D341Med (cell line): Measurements from ENCODE around the gene SLC12A7.
A peak's percentile ranks its signal among the peaks of the same experiment; 100 is the strongest.

Experiments
- DNase-seq: peaks from one replicate; pipeline ENCODE4 v3.0.0; 2012; ENCODE audit warnings: low spot score

SLC12A7 gene

DNA sequence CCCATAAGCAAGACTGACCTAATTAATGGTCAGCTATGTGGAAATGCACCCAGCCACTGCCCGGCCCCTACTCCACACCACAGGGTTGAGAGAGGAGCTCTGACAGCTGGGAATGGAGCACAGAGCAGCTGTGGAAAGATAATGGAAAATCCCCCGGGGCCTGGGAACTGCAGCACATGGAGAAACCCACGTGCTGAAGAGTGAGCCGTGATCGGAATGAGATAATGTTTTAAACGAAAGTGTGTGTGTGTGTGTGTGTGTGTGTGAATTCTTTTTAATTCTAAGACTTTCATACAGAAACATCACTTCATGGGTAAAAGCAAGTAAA lies 13.1 kb upstream of the SLC12A7 start:
- DNase-seq = no peak

DNA sequence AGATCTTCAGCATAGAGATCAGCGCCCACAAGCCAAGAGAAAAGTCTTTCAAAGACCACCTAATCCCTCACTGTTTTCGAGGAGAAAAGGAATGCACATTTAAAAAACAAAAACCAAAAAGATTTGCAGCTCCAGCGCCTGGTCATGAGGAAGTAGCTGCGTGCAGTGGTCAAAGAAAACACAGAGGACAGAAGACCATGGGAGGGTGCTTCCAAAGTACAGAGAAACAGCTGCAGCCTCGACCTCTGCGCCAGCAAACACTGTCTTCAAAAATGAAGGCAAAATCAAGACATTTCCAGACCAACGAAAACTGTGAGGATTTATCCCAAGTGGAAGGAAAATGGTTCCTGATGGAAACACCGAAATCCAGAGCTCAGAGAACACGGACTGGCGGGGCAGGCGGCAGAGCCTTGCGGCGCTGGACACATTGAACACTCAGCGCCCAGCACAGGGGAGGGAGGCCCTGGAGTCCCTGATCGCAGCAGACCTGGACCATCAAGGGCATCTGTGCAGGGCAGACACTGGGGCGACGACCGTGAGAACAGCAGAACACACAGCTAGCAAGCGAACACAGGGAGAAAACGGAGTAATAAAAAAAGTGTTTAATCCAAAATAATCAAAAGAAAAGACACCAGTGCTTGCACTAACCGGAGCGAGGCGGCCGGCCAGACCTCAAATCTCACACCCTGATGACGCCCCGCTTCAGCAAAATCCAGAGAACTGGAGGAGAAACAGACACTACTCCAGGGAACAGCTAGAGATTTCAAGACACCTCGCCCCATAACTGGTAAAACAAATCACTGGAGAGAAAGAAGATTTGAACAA lies 12.6 kb upstream of the SLC12A7 start:
- no peak for DNase-seq

DNA sequence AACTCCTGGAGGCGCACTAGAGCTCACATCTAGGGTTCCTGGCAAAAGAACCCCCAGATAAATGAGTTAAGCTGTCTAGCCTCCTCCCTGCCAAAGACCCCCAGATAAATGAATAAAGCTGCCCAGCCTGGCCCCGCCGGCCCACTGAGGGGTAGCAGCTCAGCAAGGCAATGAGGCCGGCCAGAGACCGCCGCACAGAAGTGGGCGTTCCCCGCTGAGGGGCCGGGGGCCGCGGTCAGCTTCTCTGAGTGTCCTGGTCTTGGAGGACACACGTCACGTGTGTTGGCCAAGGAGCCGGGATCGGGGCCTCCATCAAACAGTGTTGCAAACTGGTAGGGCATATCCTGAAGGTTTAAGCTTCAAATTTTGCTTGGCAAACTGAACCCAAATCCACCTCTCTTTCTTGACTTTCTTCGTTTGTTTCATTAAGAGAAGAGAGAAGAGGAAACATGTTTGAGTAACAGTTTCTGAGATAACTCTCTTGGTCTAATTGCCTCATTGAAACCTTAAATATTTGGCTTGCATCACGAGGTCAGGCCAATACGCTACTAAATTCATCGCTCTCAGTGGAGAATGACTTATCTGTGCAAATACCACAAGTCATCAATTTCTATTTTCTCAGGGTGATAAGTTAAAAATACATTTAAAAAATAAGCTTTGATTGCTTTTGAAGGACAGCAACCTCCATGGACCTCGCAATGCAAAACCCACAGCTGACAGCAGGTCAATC lies 11.7 kb upstream of the SLC12A7 start:
- no peak for DNase-seq

DNA sequence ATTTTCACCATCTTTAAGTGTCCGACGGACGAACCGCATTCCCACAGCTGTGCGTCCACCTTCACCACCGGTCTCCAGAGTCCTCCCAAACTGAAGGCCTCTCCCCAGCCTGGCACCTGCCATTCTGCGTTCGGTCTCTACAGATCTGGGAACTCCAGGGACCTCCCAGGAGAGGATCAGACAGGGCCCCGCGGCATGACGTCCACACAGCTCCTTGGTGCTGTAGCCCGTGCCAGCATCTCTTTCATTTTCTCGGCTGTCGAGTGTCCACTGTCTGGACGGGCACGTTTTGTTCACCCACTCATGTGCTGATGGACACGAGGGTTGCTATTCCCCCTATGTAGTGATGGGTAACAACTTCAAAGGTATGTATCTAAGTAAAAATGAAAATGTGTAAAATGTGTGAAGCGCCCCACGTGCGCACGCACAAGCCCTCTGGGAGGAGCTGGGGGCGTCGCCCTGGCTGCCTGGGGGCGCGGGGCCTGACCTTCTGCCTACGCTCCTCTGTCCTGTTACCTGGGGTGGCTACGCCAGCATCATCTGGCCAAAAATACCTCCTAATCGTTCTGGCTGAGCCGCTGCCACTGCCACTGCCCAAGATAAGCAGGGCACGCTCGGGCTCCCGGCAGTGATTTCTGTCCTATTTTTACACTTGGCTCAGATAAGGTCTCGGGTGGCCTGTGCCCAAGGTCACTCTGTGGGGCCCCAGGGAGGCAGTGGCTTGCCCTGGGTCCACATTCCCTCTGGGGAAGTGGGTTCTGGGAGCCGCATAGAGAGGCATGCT lies 10.8 kb upstream of the SLC12A7 start:
- no peak for DNase-seq

- DNase-seq = no peak
These were observed 10.0 kb upstream of the SLC12A7 start for GRCh38 chr5:1121891-1122290.

DNA sequence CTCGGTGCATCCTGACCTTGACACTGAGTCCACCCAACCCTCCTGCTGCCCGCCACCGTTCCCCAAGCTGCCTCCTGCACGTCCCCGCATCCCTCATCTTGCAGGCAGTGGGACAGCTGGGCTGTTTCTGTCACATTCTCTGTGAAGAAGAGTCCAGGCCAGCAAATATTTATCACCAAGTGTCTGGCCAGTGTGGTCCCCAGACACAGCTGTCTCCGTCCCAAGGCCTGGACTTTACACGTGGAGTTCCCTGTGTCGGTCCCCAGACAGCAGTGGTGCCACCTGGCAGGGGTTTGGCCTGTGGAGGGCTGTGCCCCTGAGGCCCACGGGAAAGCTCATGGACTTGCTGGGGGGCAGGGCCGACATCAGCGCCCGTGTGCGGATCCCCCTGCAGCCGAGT lies 9.2 kb upstream of the SLC12A7 start:
- no peak for DNase-seq

- DNase-seq = no peak
These were observed 8.6 kb upstream of the SLC12A7 start for GRCh38 chr5:1120236-1120999.

GRCh38 chr5:1119312-1119831 lies 7.5 kb upstream of the SLC12A7 start:
- DNase-seq = no peak

GRCh38 chr5:1118738-1119137 lies 6.9 kb upstream of the SLC12A7 start:
- no peak for DNase-seq

GRCh38 chr5:1118231-1118698 lies 6.4 kb upstream of the SLC12A7 start:
- no peak for DNase-seq

DNA sequence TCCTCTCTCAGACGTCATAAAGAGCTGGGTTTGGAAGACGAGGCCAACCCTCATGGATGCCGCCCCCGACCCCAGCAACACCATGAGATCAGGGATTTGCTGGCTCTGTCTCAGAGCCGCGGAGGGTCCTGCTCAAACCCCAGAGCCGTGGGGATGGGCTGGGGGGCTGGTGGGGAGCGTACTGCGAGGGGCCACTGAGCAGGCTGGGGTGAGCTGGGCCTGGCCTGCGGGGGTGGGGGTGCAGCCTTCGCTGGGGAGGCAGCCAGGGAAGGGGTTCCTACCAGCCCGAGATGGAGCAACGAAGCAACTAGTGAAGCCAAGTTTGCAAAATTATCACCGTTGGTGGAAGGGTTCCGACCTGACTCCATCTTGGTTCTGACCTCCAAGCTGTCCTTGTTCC lies 5.1 kb upstream of the SLC12A7 start:
- DNase-seq = no peak

- DNase-seq = no peak
These were observed 4.4 kb upstream of the SLC12A7 start for GRCh38 chr5:1116109-1116740.

GRCh38 chr5:1115123-1115815 lies 3.4 kb upstream of the SLC12A7 start:
- DNase-seq = no peak

GRCh38 chr5:1113805-1114586 lies 2.1 kb upstream of the SLC12A7 start:
- DNase-seq = no peak

GRCh38 chr5:1113332-1113690 lies 1.4 kb upstream of the SLC12A7 start:
- DNase-seq = no peak

GRCh38 chr5:1112596-1113331 lies 901 bp upstream of the SLC12A7 start:
- no peak for DNase-seq

DNA sequence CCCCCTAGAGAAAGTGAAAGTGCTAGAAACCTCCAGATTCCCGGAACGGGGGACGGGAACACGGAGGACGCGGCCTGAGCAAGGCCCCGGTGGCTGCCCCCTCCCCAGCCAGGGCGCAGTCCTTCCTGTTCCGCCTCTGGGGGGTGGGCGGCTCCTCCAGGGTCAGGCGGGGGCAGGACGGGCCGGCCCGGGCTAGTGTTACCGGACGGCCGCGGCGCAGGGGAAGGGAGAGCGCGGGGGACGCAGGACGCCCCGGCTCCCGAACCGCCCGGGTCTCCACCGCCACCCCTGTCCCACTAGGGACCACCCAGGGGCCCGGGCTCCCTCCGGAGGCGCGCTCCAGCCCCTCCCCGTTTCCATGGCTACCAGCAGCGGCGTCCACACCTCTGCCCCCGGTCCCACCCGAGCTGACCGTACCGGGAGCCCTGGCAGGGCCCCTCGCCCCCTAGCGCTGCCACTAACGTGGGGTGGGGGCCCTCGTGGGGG lies 579 bp downstream of the SLC12A7 start:
- peak; percentile 46 for DNase-seq

DNA sequence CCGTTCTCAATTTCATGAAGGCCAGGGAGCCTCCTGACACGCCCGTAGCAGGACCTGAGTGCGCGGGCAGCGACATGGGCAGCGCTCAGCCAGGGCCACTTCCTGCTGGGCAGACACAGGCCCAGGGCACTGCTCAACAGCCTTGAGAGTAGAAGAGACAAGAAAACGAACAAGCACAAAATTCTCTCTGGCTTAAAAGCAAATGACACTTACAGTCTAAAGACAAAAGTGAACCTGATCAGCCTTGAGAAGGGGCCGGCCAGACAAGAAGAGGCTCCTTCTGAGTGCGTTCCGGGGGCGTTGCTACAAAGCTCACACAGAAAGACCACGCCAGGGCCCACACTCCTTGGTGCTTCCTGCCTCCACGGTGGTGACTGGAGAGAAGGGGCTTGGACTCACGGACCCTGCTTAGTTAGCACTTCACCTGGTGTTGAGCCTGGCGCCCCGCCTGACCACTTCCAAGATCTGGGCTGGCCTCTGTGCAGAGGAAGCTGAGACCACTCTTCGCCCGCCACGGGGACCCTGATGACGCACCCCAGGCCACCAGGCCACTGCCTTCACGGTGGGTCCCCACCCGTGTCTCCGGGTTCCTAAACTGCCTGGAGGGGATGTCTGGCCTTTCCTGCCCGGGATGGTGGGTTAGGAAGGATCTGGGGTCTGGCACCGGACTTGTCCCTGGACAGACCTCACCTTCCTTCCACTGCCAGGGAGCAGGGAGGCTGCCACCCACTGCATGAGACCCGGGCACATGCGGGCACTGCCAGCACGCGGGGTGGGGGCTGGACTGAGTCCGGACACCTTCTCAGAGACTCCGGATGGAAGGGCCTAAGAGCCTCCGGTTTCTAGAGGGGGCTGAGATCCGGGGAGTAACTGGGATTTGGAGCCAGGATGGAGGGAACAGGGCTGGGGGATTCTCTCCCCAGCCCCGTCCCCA lies 1.3 kb downstream of the SLC12A7 start:
- no peak for DNase-seq
